ENCODE results near the gene PHYHD1.
A peak's percentile ranks its signal among the peaks of the same experiment; 100 is the strongest.

PHYHD1 gene

GRCh38 chr9:128986671-128987070 is 65.9 kb downstream of the PHYHD1 start:
- DNase-seq, result no peak

- peak; percentile 76 for DNase-seq
Measured at GRCh38 chr9:128987805-128988204, 67.0 kb downstream of the PHYHD1 start.

All from fibroblast of skin of right quadriceps (primary cell).